ENCODE data around the gene SIAH1.
"Not testable (repeated sequence)": the region's sequence is repeated elsewhere in the genome, so short reads cannot be mapped to it uniquely, and the experiment has no call there.

Gene SIAH1

GRCh38 chr16:48373258-48374029 is 11.8 kb downstream of the SIAH1 start:
- no peak overlapping the region for H3K4me3 ChIP-seq (replicated peaks; ENCODE audit: low read depth, low read length)
- DNase-seq (ENCODE audit: extremely low read depth, low read depth), result no peak
- TF ChIP-seq CTCF (IDR thresholded peaks at IDR 0.05; ENCODE audit: low read depth, low read length, missing control alignments), result no peak

GRCh38 chr16:48372744-48373143 is 12.5 kb downstream of the SIAH1 start:
- no peak for TF ChIP-seq CTCF (IDR thresholded peaks at IDR 0.05; ENCODE audit: low read depth, low read length, missing control alignments)
- H3K4me3 ChIP-seq (replicated peaks; ENCODE audit: low read depth, low read length), result no peak overlapping the region
- DNase-seq (ENCODE audit: extremely low read depth, low read depth), result no peak

DNA sequence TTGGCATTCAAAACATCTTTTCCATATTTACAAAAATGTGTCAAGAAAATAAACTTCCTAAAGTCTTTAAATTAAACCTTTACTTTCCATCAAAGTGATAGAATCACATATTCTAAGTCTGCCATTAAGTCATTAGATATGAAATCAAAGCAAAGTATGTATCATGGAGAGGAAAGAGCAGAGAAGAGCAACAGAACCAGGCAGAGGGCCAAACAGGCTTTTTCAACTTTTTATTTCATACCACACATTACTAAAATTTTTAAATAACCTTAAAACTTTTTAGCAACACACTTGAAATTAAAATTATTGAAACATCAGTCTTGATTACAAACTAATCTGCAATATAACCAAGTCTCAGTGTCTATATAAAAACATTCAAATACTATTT is 13.8 kb downstream of the SIAH1 start:
- TF ChIP-seq CTCF (IDR thresholded peaks at IDR 0.05; ENCODE audit: low read depth, low read length, missing control alignments), result no peak
- DNase-seq (ENCODE audit: extremely low read depth, low read depth), result no peak

DNA sequence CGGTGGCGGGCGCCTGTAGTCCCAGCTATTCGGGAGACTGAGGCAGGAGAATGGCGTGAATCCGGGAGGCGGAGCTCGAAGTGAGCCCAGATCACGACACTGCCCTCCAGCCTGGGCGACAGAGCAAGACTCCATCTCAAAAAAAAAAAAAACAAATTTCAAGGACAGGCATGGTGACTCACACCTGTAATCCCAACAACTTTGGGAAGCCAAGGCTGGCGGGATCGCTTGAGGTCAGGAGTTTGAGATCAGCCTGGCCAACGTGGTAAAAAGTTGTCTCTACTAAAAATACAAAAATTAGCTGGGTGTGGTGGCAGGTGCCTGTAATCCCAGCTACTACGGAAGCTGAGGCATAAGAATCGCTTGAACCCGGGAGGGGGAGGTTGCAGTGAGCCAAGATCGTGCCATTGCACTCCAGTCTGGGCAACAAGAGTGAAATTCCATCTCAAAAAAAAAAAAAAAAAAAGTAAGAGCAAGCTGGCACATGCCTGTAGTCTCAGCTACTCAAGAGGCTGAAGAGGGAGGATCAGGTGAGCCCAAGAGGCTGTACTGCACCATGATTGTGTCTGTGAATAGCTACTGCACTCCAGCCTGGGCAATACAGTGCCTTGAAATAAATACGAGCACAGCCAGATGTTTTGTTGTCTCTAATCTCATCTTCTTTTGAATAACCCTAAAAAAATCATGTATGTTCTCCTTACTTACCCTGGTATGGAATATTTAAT is 14.4 kb downstream of the SIAH1 start:
- not testable (repeated sequence) for DNase-seq (ENCODE audit: extremely low read depth, low read depth); H3K4me3 ChIP-seq (replicated peaks; ENCODE audit: low read depth, low read length)

More for the DNA sequence above, 13.8 kb downstream of the SIAH1 start:
- no peak overlapping the region for H3K4me3 ChIP-seq (replicated peaks; ENCODE audit: low read depth, low read length)

GRCh38 chr16:48370229-48370628 is 15.0 kb downstream of the SIAH1 start:
- H3K4me3 ChIP-seq (replicated peaks; ENCODE audit: low read depth, low read length), result no peak overlapping the region
- no peak for DNase-seq (ENCODE audit: extremely low read depth, low read depth)
- TF ChIP-seq CTCF (IDR thresholded peaks at IDR 0.05; ENCODE audit: low read depth, low read length, missing control alignments), result no peak

- H3K4me3 ChIP-seq (replicated peaks; ENCODE audit: low read depth, low read length), result no peak overlapping the region
- no peak for TF ChIP-seq CTCF (IDR thresholded peaks at IDR 0.05; ENCODE audit: low read depth, low read length, missing control alignments)
- no peak for DNase-seq (ENCODE audit: extremely low read depth, low read depth)
Observed at GRCh38 chr16:48369765-48370164, 15.4 kb downstream of the SIAH1 start.

GRCh38 chr16:48367441-48368049 is 17.7 kb downstream of the SIAH1 start:
- H3K4me3 ChIP-seq (replicated peaks; ENCODE audit: low read depth, low read length), result no peak overlapping the region
- TF ChIP-seq CTCF (IDR thresholded peaks at IDR 0.05; ENCODE audit: low read depth, low read length, missing control alignments), result no peak
- DNase-seq (ENCODE audit: extremely low read depth, low read depth), result no peak

Data from HFF-Myc (cell line).